PC-9 (cell line): ENCODE measurements around the gene KCNMB3.

Experiments
- CTCF ChIP-seq: fragments of 200-600 bp; sonication (generic); conservative IDR thresholded peaks from 2 replicates; pipeline ENCODE4 v1.6.1; 2017; ENCODE audit warnings: mixed run types, antibody characterized with exemption, mild to moderate bottlenecking, moderate library complexity
- EZH2 ChIP-seq: fragments of 200-600 bp; sonication (generic); IDR thresholded peaks from 2 replicates; pipeline ENCODE4 v1.8.0; 2017; ENCODE audit warnings: antibody characterized with exemption, low read depth

DNA sequence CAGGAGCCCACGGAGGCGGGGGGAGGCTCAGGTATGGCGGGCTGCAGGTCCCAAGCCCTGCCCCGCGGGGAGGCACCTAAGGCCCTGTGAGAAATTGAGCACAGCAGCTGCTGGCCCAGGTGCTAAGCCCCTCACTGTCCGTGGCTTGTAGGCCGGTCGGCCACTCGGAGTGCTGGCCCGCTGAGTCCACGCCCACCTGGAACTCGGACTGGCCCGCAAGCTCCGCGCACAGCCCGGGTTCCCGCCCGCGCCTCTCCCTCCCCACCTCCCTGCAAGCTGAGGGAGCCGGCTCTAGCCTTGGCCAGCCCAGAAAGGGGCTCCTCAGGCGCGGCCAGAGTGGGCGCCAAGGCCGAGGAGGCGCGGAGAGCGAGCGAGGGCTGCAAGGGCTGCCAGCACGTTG is 12.2 kb upstream of the KCNMB3 start:
- TF ChIP-seq CTCF, result no peak
- TF ChIP-seq EZH2, result no peak
